HG03571 (cell line): ENCODE data around the gene SNORC.

ENCODE experiments used
- ATAC-seq: cut with Tn5 transposase; IDR thresholded peaks from one replicate; pipeline ENCODE4 v1.9.1; 2021; ENCODE audit not compliant: unreplicated experiment

Gene SNORC

GRCh38 chr2:232882505-232883115, 12.5 kb downstream of the SNORC start:
- ATAC-seq = no peak

- no peak for ATAC-seq
These were observed 13.2 kb downstream of the SNORC start for GRCh38 chr2:232883116-232883721.

DNA sequence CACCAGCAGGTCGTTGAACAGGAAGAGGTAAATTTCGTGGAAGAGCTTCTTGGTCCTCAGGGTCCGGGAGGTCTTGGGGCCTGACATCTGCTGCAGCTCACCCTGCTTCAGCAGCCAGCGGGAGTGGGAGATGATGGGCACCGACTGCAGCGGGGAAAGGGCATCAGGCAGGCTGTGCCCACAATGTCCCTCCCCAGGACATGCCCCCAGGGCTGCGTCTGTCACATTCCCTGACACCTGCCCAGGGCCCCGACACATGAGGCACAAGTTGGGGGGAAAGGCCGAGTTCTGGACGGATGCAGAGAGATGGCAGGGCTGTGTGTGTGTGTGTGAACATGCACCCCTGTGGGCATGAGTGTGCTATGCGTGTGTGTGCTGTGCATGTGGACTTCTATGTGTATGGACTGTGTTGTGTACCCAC, 13.9 kb downstream of the SNORC start:
- ATAC-seq = no peak

DNA sequence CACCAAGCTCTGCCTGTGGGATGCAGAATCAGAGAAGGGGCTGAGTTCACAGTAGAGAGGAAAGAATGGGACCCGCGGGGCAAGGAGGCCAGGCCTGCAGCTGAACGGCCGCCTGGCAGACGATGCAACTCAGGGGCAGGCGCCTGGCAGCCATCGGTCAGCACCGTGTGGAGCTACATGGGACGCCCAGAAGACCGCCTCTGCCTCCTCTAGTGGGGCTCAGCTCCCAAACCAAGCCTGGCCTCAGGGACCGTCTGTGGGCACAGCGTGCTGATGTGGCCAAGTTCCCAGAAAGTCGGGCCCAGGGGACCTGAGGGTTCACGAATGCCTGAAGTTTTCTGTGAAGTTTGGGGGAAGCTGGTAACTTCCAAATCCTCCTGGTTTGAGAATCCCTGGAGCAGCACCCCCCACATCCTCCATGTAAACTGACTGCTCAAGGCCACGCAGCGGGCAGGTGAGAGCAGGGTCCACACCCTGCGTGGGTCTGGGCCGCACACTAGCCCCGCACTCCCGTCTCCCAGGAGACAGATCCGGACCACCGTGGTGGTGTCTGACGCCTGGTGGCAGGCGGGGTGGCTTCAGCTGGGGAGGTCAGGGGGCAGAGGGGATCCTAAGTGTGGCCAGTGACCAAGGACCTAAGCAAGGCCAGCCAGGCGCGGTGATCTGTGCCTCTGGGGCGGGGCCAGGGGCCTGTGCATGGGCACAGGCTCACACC, 14.6 kb downstream of the SNORC start:
- no peak for ATAC-seq

GRCh38 chr2:232885264-232885961, 15.3 kb downstream of the SNORC start:
- no peak for ATAC-seq

- no peak for ATAC-seq
These were observed 16.1 kb downstream of the SNORC start for GRCh38 chr2:232886176-232886575.

DNA sequence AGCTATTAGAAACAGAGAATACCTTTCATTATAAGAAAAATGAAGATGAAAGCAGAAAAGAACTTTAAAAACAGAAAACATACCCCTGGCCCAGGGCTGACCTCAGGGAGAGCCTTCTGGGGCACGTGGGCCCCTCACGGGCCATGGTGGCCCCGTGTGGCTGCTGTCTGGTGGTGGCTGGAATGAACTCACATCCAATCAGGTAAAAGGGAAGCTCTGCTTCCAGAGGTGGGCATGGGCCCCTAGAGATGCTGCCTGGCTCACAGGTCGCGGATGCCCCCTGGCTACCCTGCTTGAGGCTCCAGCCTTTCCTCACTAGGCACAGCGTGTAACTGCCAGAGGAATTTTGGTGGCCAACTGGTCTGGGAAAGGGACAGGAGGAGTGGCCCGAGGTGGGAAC, 16.6 kb downstream of the SNORC start:
- no peak for ATAC-seq

DNA sequence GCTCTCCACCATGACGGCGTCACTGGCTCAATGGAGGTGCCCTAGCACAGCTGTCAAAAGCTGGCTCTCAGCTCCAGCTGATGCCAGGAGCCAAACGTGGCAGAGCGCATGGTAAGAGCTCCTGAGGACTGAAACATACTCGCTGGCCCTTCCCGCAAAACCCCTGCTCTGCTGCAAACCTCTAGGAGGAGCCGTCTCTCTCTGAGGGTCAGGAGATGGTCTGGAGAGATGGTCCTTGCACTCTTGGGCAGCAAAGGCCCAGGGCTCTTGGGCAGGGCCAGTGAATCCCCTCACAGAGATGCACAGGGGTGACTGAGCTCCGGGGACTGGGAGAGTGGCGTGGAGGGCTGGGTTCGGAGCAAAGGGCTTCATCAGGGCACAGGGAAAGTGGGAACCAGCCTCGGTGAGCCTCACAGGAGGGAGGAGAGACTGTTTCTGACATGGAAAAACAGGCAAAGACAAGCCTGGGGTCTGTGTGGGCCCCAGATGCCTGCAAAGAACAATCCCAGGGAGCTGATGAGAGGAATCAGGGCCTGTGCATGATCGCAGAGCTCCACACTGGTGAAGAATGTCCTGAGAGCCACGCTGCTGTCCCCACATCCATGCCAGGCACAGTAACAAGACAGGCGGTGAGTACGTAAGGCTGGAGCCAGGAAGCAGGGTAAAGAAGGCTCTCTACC, 17.2 kb downstream of the SNORC start:
- ATAC-seq = no peak

DNA sequence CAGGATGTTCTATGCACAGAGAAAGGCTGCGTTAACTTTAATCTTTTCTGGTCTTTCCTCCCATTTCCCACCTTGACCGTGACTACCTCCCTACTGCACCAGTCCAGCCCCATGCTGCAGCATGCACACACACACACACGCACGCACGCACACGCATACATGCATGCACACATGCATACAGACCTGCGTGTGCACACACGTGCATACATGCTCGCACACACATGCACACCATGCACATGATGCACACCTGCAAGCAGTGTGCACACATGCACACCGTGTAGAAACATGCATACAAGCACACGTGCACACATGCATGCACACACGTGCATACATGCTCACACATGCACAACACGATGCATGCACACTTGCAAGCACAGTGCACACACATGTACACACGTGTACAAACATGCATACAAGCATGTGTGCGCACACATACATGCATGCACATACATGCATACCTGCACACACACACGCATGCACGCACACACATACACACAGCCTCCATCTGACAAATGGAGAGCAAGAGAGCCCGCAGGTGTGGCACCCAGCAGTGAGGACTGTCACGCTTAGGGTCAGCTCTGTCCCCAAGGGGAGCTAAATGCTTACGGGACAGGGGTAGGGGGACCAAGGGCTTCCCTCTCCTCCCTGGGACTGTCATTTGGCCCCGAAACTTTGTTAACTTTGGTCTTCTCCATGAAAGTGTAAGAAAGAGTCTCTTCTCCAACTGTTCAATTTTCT, 18.2 kb downstream of the SNORC start:
- ATAC-seq = no peak

GRCh38 chr2:232888839-232889529, 18.9 kb downstream of the SNORC start:
- no peak for ATAC-seq

DNA sequence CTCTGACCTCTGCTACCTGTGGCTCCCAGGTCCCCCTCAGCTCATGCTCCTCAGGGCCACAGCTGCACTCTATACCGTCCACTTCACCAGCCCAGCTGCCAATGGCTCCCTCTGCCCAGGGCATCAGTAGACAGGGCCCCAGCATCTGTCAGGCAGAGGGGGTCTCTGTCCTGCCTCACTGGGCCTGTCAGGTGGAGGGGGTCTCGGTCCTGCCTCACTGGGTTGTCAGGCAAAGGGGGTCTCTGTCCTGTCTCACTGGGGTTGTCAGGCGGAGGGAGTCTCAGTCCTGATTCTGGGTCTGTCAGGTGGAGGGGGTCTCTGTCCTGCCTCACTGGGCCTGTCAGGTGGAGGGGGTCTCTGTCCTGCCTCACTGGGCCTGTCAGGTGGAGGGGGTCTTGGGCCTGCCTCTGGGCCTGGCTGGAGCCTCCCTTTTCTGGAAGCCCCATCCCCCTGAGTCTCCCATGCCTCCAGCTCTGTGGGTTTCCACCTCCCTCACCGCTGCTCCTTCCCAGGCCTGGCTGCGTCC, 19.9 kb downstream of the SNORC start:
- no peak for ATAC-seq

- ATAC-seq = no peak
These were observed 20.5 kb downstream of the SNORC start for GRCh38 chr2:232890536-232890895.

DNA sequence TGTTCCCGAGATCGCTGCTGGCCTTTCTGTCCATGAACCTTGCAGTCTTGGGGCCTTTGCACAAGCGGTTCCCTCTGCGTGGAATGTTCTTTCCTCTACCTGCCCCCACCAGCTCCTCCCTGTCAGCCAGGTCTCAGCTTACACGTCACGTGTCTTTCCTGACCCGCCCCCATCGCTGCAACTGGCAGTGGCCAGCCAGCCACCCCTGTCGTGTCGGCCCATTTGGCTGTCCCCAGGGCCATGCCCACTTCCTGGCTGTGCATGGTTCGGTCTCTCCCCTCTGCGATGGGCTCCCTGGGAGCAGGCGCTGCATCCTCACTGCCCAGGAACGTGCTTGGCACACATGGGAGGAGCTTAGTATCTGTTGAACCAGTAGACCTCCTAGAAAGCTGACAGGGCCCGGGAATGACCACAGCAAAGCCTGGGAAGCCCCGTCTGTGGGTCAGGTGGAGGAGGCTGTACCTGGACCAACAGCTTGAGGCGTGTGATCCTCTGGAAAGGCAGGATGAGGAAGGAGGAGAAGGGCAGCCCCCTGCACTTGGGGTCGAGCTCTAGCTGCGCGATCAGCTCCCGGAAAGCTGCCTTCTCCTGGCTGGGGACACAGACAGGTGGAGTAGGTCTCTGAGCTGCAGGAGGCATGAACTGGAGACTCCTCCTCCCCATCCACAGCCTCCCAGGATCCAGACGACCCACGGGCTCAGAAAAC, 21.0 kb downstream of the SNORC start:
- no peak for ATAC-seq

GRCh38 chr2:232891621-232892071, 21.6 kb downstream of the SNORC start:
- no peak for ATAC-seq

DNA sequence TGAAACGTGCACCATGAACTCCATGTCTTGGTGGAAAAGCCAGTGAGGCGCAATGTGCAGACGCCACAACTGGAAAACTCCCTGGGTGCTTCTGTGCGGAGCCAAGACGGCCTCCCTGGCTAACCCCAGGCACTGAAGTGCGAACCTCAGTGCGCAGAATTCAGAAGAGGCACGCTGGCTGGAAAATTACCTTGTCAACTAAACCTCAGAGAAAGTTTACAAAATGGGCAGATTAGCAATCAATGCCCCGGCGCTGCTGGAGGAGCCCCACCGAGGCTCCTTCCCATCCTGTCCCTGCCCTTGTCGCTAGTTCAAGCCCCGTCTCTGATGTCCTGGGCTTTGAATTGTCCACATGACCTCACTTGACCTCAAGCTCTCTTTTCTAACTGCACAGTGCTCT, 22.2 kb downstream of the SNORC start:
- ATAC-seq = no peak

- ATAC-seq = no peak
These were observed 22.8 kb downstream of the SNORC start for GRCh38 chr2:232892843-232893242.

DNA sequence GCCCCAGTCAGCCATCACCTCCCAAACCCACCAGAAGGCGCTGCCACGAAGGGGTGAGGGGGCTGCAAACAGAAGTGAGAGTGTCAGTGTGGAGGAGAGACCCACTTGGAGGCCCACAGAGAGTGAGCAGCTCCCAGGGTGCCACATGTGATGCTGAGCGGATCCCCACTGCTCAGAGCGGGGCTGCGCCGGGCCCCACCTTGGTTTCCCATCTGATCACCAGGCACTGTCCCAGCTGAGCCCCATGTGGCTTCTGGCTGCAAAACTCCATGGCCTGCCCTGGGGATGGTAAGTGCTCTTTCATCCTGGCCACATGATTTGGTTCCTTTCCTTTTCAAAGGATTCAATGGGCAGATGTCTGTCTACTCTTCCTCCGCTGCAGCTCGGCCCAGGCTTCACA, 23.8 kb downstream of the SNORC start:
- ATAC-seq = no peak

GRCh38 chr2:232894251-232894650, 24.2 kb downstream of the SNORC start:
- no peak for ATAC-seq

DNA sequence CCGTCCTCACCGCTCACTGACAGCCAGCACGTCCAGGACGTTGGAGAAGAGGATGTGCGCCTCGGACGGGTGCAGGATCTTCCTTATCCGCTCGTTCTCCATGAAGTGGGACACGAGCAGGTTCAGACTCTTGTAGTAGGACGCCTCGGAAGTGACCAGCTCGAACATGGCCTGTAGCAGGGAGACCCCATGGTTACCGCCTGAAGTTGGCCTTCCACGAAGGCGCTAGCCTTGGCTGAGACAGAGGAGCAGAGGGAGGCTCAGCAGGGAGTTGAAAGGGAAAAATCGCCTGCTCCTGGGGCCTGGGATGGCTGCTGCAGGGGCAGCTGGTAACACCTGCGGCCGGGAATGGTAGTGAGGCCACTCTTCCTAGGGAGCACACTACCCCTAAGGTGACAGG, 24.7 kb downstream of the SNORC start:
- ATAC-seq = no peak
